Stomach (tissue), 9 donors: Measurements from ENCODE around the gene SAP130. TPM values are rescaled to one million over a fixed set of nuclear protein-coding genes. Genes with fewer than 3 reads are reported as not detected.

ENCODE experiments used
- DNase-seq, 2 donors: peaks; one replicate each; pipeline versions ENCODE4 v3.0.0 to v3.0.0-alpha.2; 2013 to 2019
- H3K27ac ChIP-seq, 5 donors: fragments of 200-600 bp in 4 of 5; sonication (generic) in 4 of 5; one replicate each; pipeline ENCODE4 v1.5.1; 2013 to 2019; ENCODE audit warnings: mild to moderate bottlenecking in 1 of 5, moderate library complexity in 1 of 5
- H3K27me3 ChIP-seq, 3 donors: fragments of 200-600 bp; sonication (generic); one replicate each; pipeline ENCODE4 v1.5.1; 2017 to 2019; ENCODE audit warnings: mixed run types in 1 of 3
- H3K36me3 ChIP-seq, 4 donors: fragments of 200-600 bp; sonication (generic); 1 replicate in 3 of 4; 2 replicates in 1 of 4; pipeline ENCODE4 v1.5.1; 2016 to 2019
- H3K4me1 ChIP-seq, 4 donors: fragments of 200-600 bp; sonication (generic); one replicate each; pipeline ENCODE4 v1.5.1; 2016 to 2019
- H3K4me3 ChIP-seq, 4 donors: fragments of 200-600 bp; sonication (generic) in 3 of 4; one replicate each; pipeline ENCODE4 v1.5.1; 2016 to 2019; ENCODE audit warnings: mild to moderate bottlenecking in 1 of 4
- H3K9me3 ChIP-seq, 4 donors: fragments of 200-600 bp; sonication (generic); one replicate each; pipeline ENCODE4 v1.5.1; 2016 to 2019
- CTCF ChIP-seq, 7 experiments: fragments of 450-650 bp in 4 of 7; fragments of 200-600 bp in 3 of 7; sonication (generic) in 3 of 7; IDR thresholded peaks; one replicate each; pipeline ENCODE4 v1.5.1; 2016 to 2019; ENCODE audit warnings: antibody characterized with exemption in 7 of 7, control low read depth in 2 of 7, mild to moderate bottlenecking in 1 of 7
- EP300 ChIP-seq: sonication (generic); formaldehyde crosslinking; IDR thresholded peaks from one replicate; pipeline ENCODE4 v1.6.1; 2017; ENCODE audit warnings: antibody characterized with exemption
- POLR2A ChIP-seq, 4 donors: fragments of 450-650 bp; IDR thresholded peaks; one replicate each; pipeline ENCODE4 v1.6.1; 2016; ENCODE audit warnings: antibody characterized with exemption in 4 of 4, control low read depth in 2 of 4, mild to moderate bottlenecking in 1 of 4, moderate library complexity in 1 of 4
- POLR2AphosphoS5 ChIP-seq, 3 donors: sonication (generic); formaldehyde crosslinking; IDR thresholded peaks; one replicate each; pipeline ENCODE4 v1.6.1; 2016; ENCODE audit warnings: antibody characterized with exemption in 3 of 3
- WGBS, 5 donors: extraction: QIAGEN DNeasy Blood & Tissue Kit in 3 of 5; methylation state at CpG; one replicate each; pipeline versions ENCODE4 v1.1.5 to v1.1.7; 2013 to 2018; 5-methylcytosine and 5-hydroxymethylcytosine counted together
- intact Hi-C: fragments of 100-400 bp; cut with DNase I; formaldehyde crosslinking; loops from one replicate; pipeline ENCODE4 v1.15.1; 2023; ENCODE audit warnings: low total_unique reads
- polyA plus RNA-seq, 3 donors: library from polyadenylated mRNA; stranded (reverse); fragments of 200-250 nt; gene quantifications; one replicate each; pipeline ENCODE4 v1.2.3, GENCODE V29; 2013
- total RNA-seq, 5 donors: library from RNA; depleted of rRNA; stranded (reverse); fragments of >200 nt; gene quantifications; one replicate each; pipeline versions ENCODE4 v1.1.0 to v1.2.3, GENCODE V29; 2014 to 2016
- donor health status: healthy with polysubstance abuse.
- donor health status: Bipolar disorder and iron deficiency.
- donor health status: healthy.

The SAP130 gene
- total and polyA plus RNA-seq, 8 donors, result 4.8 to 42.0 (median 7.4) TPM

GRCh38 chr2:128036748-128037607 lies 9.1 kb upstream of the SAP130 start:
- intact Hi-C loops, result no loop called here
- Histone ChIP-seq H3K27me3 (no peaks in the 10 kb centered on the region), H3K9me3 (peaks cover 13 to 37% (median 28%) of the 10 kb centered on the region in 4 donors), H3K4me1 (no peaks in the 10 kb centered on the region), H3K27ac (no peak overlapping the region), H3K36me3 (no peaks in the 10 kb centered on the region), H3K4me3 (no peak overlapping the region)
- TF ChIP-seq EP300 (no peak), POLR2A (IDR thresholded peaks at IDR 0.05) (no peak), POLR2AphosphoS5 (IDR thresholded peaks at IDR 0.05) (no peak), CTCF (IDR thresholded peaks at IDR 0.05) (no peak)
- DNase-seq, result no peak
- WGBS, 5 donors, result 85 to 92% (median 90%) methylated on average over 10 of the region's 10 CpGs

DNA sequence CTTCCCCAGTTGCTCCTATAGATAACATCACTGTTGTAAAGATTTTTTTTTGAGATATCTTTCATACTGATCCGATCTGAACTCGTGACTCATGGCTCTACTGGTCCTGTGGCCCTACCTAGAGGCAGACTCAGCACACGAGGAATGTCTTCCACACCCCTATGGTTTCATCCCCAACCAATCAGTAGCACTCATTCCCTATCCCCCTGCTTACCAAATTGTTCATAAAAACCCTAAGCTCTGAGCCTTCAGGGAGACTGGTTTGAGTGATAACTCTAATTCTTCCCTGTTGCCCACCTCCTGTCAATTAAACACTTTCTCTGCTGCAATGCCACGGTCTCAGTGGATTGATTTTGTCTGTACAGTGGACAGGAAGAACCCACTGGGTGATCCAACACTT lies 4.2 kb upstream of the SAP130 start:
- no peaks in the 10 kb centered on the region for H3K27me3 ChIP-seq
- intact Hi-C loops, result no loop called here
- no peak overlapping the region for H3K4me3 ChIP-seq
- H3K4me1 ChIP-seq, result peaks cover 0 to 10% (median 4%) of the 10 kb centered on the region in 4 donors
- TF ChIP-seq POLR2A (IDR thresholded peaks at IDR 0.05) (no peak), CTCF (IDR thresholded peaks at IDR 0.05) (no peak), EP300 (no peak), POLR2AphosphoS5 (IDR thresholded peaks at IDR 0.05) (no peak)
- H3K9me3 ChIP-seq, result peaks cover 5 to 17% (median 13%) of the 10 kb centered on the region in 4 donors
- H3K27ac ChIP-seq, result no peak overlapping the region
- no peak for DNase-seq
- H3K36me3 ChIP-seq, result no peaks in the 10 kb centered on the region
- 67 to 80% (median 75%) methylated on average over 4 of the region's 4 CpGs for WGBS, 5 donors

GRCh38 chr2:128028668-128029054 lies 802 bp upstream of the SAP130 start:
- peaks cover 8 to 34% (median 21%) of the 10 kb centered on the region in 4 donors for H3K4me1 ChIP-seq
- peaks cover 0 to 7% (median 3%) of the 10 kb centered on the region in 4 donors for H3K9me3 ChIP-seq
- intact Hi-C loops, result no loop called here
- peak in 1 of 2 donors; percentile 18 for DNase-seq
- H3K36me3 ChIP-seq, result peaks cover 0 to 8% (median under 1%) of the 10 kb centered on the region in 4 donors
- 0 to 8% (median 0%) methylated on average over 1 of the region's 1 CpG for WGBS, 5 donors
- H3K4me3 ChIP-seq, result peak overlapping the region; percentile 91 to 100 (median 96)
- H3K27ac ChIP-seq, result peak overlapping the region; percentile 94 to 100 (median 98)
- H3K27me3 ChIP-seq, result no peaks in the 10 kb centered on the region
- TF ChIP-seq POLR2AphosphoS5 (IDR thresholded peaks at IDR 0.05) (no peak), CTCF (IDR thresholded peaks at IDR 0.05) (no peak), POLR2A (IDR thresholded peaks at IDR 0.05) (no peak), EP300 (no peak)

DNA sequence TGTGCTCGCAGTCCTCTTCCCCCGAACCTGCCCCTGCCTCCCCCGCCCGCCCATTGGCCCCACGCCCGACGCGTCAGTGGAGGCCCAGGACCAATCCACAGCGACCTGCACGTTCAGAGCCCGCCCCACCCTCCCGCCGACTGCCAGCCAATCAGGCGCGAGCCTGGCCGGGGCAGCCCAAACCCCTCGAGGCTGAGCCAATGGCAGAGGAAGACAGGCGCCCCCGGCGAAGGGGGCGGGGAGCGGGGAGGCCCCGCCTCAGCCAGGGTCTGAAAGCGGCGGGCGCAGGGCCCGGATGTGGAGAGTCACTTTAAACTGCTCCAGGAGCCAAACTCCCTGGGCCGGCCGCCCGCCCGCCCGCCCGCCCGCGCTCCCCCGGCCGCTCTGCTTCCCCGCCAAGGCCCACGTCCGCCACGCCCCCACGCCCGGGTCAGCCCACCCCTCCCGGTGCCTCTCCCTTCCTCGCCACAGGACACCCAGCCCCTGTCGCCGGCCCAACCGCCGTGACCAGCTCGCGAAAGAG lies 520 bp downstream of the SAP130 start:
- WGBS, 5 donors, result 0 to 1% (median 0%) methylated on average over 3 to 51 of the region's 51 CpGs
- Histone ChIP-seq H3K27me3 (no peaks in the 10 kb centered on the region), H3K4me3 (peak overlapping the region; percentile 91 to 100 (median 96)), H3K27ac (peak overlapping the region; percentile 94 to 100 (median 98)), H3K9me3 (peaks cover 0 to 4% (median 2%) of the 10 kb centered on the region in 4 donors), H3K4me1 (peaks cover 8 to 34% (median 21%) of the 10 kb centered on the region in 4 donors), H3K36me3 (peaks cover 0 to 13% (median 9%) of the 10 kb centered on the region in 4 donors)
- TF ChIP-seq POLR2AphosphoS5 (IDR thresholded peaks at IDR 0.05) (peak; percentile 18 to 63 (median 56)), POLR2A (IDR thresholded peaks at IDR 0.05) (no peak), EP300 (no peak), CTCF (IDR thresholded peaks at IDR 0.05) (no peak)
- peak; percentile 99 to 100 for DNase-seq
- intact Hi-C loops, result no loop called here
